RWPE2 (cell line): ENCODE measurements around the gene ARFIP1.
"Not testable (repeated sequence)": the region's sequence is repeated elsewhere in the genome, so short reads cannot be mapped to it uniquely, and the experiment has no call there.

ENCODE experiments used
- ATAC-seq: fragments of 200-7000 bp; cut with Tn5 transposase; 3 replicates; pipeline ENCODE4 v1.9.1; 2021; ENCODE audit warnings: low read depth
- DNase-seq: peaks from one replicate; pipeline ENCODE4 v3.0.0-alpha.2; 2020; ENCODE audit warnings: low spot score
- H3K27ac ChIP-seq: fragments of 450-650 bp; 2 replicates; pipeline ENCODE4 v1.5.1; 2017; ENCODE audit warnings: mild to moderate bottlenecking; ENCODE audit not compliant: poor library complexity, severe bottlenecking
- H3K27me3 ChIP-seq: fragments of 250-450 bp; sonication (Bioruptor Pico); 2 replicates; pipeline ENCODE4 v1.5.1; 2021; ENCODE audit warnings: mild to moderate bottlenecking, moderate library complexity; ENCODE audit not compliant: insufficient read depth, poor library complexity, severe bottlenecking
- H3K36me3 ChIP-seq: fragments of 250-450 bp; sonication (Bioruptor Pico); 2 replicates; pipeline ENCODE4 v1.5.1; 2020; ENCODE audit warnings: low read depth, mild to moderate bottlenecking, moderate library complexity
- H3K4me1 ChIP-seq: fragments of 250-450 bp; sonication (Bioruptor Pico); 2 replicates; pipeline ENCODE4 v1.5.1; 2021; ENCODE audit warnings: mild to moderate bottlenecking, moderate library complexity; ENCODE audit not compliant: insufficient read depth, poor library complexity, severe bottlenecking
- H3K4me3 ChIP-seq: fragments of 250-450 bp; sonication (Bioruptor Pico); 2 replicates; pipeline ENCODE4 v1.5.1; 2021; ENCODE audit warnings: mild to moderate bottlenecking, moderate library complexity; ENCODE audit not compliant: severe bottlenecking
- H3K9me3 ChIP-seq: fragments of 250-450 bp; sonication (Bioruptor Pico); 2 replicates; pipeline ENCODE4 v1.5.1; 2021; ENCODE audit warnings: mild to moderate bottlenecking, moderate library complexity; ENCODE audit not compliant: severe bottlenecking
- TF ChIP-seq, protein P1 (sequence below): fragments of 450-650 bp; IDR thresholded peaks from one replicate; pipeline ENCODE4 v1.5.1; 2017; ENCODE audit warnings: mild to moderate bottlenecking, moderate library complexity; ENCODE audit not compliant: poor library complexity, severe bottlenecking

Gene ARFIP1

DNA sequence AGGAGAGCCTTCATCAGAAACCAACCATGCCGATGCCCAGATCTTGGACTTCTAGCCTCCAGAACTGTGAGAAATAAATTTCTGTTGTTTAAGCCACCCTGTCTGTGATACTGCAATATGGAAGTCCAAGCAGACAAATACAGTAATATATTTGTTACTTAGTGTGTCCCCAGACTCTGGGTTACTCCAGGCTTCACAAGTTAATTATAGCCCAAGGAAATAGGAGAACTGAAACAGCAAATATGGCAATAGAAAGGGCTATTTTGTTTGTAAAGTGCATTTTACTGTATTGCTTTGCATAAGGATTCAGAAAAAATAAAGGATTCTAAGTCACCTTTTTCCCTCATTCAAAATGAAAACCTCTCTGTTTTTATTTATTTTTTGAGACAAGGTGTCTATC, 16.0 kb upstream of the ARFIP1 start:
- Histone ChIP-seq H3K4me1 (no peaks in the 10 kb centered on the region), H3K4me3 (no peak overlapping the region), H3K9me3 (no peaks in the 10 kb centered on the region), H3K27ac (no peak overlapping the region), H3K27me3 (no peaks in the 10 kb centered on the region), H3K36me3 (no peaks in the 10 kb centered on the region)
- TF ChIP-seq, protein P1, sequence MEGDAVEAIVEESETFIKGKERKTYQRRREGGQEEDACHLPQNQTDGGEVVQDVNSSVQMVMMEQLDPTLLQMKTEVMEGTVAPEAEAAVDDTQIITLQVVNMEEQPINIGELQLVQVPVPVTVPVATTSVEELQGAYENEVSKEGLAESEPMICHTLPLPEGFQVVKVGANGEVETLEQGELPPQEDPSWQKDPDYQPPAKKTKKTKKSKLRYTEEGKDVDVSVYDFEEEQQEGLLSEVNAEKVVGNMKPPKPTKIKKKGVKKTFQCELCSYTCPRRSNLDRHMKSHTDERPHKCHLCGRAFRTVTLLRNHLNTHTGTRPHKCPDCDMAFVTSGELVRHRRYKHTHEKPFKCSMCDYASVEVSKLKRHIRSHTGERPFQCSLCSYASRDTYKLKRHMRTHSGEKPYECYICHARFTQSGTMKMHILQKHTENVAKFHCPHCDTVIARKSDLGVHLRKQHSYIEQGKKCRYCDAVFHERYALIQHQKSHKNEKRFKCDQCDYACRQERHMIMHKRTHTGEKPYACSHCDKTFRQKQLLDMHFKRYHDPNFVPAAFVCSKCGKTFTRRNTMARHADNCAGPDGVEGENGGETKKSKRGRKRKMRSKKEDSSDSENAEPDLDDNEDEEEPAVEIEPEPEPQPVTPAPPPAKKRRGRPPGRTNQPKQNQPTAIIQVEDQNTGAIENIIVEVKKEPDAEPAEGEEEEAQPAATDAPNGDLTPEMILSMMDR = no peak
- no peak for DNase-seq
- ATAC-seq = no peak

DNA sequence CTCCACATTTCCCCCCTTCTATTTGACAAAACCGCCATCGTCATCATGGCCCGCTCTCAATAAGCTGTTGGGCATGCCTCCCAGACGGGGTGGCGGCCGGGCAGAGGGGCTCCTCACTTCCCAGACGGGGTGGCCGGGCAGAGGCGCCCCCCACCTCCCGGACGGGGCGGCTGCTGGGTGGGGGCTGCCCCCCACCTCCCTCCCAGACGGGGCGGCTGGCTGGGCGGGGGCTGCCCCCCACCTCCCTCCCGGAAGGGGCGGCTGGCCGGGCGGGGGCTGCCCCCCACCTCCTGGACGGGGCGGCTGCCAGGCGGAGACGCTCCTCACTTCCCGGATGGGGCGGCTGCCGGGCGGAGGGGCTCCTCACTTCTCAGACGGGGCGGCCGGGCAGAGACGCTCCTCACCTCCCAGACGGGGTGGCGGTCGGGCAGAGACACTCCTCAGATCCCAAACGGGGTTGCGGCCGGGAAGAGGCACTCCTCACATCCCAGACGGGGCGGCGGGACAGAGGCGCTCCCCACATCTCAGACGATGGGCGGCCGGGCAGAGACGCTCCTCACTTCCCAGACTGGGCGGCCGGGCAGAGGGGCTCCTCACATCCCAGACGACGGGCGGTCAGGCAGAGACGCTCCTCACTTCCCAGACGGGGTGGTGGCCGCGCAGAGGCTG, 14.6 kb upstream of the ARFIP1 start:
- H3K4me3 ChIP-seq, H3K27ac ChIP-seq, ATAC-seq, H3K36me3 ChIP-seq, H3K27me3 ChIP-seq, H3K9me3 ChIP-seq, DNase-seq, H3K4me1 ChIP-seq: not testable (repeated sequence)

DNA sequence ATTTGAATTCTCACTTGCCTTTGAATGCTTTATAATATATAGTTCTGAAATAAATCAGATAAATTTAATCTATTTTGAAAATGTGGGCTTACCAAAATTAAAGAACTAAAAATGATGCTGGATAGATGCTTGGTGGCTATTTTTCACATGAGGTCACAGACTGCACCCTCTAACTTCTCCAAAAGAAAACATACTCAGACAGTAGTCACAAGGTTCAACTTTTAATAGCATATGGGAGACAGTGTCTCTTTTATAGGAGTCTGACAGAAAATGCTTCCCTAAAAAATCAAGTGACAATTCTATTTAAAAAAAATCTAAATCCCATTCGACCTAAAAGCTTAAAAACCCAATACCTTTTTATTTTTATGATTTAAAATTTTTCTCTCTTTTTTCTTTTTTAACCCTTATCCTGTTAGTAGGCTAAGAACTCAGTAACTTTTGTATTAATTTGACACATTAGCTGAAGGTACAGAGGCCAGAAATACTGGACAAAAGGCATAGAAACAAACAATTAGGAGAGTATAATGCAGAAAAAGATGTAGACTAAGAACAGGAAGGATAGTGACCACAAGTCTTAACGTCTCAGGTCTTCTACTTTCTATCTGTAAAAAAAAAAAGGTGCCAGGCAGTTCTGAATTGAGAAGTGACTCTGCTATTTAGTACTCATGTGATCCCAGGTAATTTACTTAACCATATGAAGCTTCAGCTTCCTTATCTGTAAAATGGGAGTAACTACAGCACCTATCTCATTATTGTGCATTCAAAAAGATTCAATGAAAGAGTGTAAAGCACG, 7.8 kb upstream of the ARFIP1 start:
- no peak for ATAC-seq
- no peak overlapping the region for H3K4me3 ChIP-seq
- TF ChIP-seq, protein P1 = no peak
- no peak for DNase-seq
- H3K27me3 ChIP-seq = no peaks in the 10 kb centered on the region
- no peaks in the 10 kb centered on the region for H3K9me3 ChIP-seq
- H3K4me1 ChIP-seq = no peaks in the 10 kb centered on the region
- H3K27ac ChIP-seq = no peak overlapping the region
- no peaks in the 10 kb centered on the region for H3K36me3 ChIP-seq

DNA sequence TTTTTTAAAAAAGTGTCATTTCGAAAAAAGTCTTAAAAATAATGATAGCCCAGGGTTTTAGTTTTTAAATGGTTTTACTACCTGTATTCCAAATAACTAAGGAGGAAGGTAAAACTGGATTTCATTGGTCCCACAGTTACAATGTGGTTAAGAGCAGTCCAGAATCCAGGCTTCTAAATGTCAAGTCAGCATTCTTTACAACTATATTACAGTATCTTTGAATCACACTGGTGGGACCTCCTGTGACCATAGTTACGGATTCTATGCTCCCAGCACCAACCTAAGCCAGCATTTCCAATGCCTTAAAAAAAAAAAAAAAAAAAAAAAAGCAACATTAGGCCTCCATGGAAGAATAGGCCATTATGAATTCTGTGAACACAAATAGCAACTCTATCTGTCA, 6.4 kb upstream of the ARFIP1 start:
- no peaks in the 10 kb centered on the region for H3K36me3 ChIP-seq
- no peaks in the 10 kb centered on the region for H3K4me1 ChIP-seq
- H3K27me3 ChIP-seq = no peaks in the 10 kb centered on the region
- ATAC-seq (no peak), DNase-seq (no peak)
- H3K27ac ChIP-seq = no peak overlapping the region
- H3K9me3 ChIP-seq = no peaks in the 10 kb centered on the region
- no peak overlapping the region for H3K4me3 ChIP-seq
- TF ChIP-seq, protein P1 = no peak

DNA sequence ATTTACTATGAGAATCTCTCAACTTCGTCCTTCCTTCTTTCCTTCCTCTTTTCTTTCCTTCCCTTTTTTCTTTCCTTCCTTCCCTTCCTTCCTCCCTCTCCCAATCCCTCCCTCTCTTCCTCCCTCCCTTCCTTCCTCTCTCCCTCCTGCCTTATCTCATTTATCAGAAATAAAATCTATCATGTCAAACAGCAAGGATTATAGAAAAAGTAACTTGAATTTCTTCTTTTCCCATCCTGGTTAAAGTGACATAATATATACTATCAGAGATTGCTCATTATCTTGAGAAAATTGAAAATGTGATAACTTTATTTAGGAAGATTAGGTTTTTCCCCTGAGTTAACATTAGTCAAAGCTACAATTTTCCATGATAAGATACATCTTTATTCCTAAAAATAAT, 5.8 kb upstream of the ARFIP1 start:
- H3K4me1 ChIP-seq = no peaks in the 10 kb centered on the region
- H3K36me3 ChIP-seq = no peaks in the 10 kb centered on the region
- no peaks in the 10 kb centered on the region for H3K9me3 ChIP-seq
- TF ChIP-seq, protein P1 = no peak
- no peak overlapping the region for H3K27ac ChIP-seq
- no peak overlapping the region for H3K4me3 ChIP-seq
- ATAC-seq = no peak
- DNase-seq = no peak
- H3K27me3 ChIP-seq = no peaks in the 10 kb centered on the region
